Measurements from ENCODE around the gene MEIS2.

DNA sequence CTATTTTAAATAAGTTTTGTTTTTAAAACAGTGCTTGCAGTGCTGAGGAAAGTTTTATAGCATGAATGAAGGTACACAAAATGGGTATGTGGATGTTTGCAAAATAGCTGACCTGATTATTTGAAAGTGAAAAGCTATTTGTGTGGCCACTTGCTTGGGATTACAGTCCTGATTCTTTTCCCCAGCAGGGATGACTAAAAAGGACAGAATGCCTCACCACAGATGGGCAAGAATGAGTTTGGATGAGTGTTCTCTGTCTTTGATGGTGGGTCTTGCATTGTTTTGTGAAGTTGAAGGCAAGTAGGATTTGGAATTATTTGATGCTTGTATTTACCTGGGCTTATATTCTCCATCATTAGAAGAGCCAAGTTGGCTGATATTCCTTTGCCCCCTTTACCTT is 48.8 kb upstream of the MEIS2 start:
- TF ChIP-seq GABPA (IDR thresholded peaks at IDR 0.05; ENCODE audit: low read depth) (no peak), POLR2AphosphoS5 (IDR thresholded peaks at IDR 0.05; ENCODE audit: low read depth) (no peak)
- TF ChIP-seq, protein P1, sequence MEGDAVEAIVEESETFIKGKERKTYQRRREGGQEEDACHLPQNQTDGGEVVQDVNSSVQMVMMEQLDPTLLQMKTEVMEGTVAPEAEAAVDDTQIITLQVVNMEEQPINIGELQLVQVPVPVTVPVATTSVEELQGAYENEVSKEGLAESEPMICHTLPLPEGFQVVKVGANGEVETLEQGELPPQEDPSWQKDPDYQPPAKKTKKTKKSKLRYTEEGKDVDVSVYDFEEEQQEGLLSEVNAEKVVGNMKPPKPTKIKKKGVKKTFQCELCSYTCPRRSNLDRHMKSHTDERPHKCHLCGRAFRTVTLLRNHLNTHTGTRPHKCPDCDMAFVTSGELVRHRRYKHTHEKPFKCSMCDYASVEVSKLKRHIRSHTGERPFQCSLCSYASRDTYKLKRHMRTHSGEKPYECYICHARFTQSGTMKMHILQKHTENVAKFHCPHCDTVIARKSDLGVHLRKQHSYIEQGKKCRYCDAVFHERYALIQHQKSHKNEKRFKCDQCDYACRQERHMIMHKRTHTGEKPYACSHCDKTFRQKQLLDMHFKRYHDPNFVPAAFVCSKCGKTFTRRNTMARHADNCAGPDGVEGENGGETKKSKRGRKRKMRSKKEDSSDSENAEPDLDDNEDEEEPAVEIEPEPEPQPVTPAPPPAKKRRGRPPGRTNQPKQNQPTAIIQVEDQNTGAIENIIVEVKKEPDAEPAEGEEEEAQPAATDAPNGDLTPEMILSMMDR (IDR thresholded peaks at IDR 0.05; ENCODE audit: insufficient read depth, low read length), result no peak
